Fibroblast of lung (primary cell): ENCODE measurements around the gene TMEM134.

Experiments used
- CTCF ChIP-seq, 2 donors: IDR thresholded peaks in 1 of 2; conservative IDR thresholded peaks in 1 of 2; 1 replicate in 1 of 2; 2 replicates in 1 of 2; pipeline ENCODE4 v1.5.1; 2011 to 2012; ENCODE audit warnings: low read length in 2 of 2, control low read depth in 1 of 2, inconsistent platforms in 1 of 2, low read depth in 1 of 2, mild to moderate bottlenecking in 1 of 2
- EZH2 ChIP-seq: IDR thresholded peaks from 2 replicates; pipeline ENCODE4 v1.5.1; 2012; ENCODE audit warnings: low read length, control low read depth, mild to moderate bottlenecking; ENCODE audit errors: missing control alignments

GRCh38 chr11:67498544-67498972 lies 29.5 kb upstream of the TMEM134 start:
- TF ChIP-seq EZH2 (no peak), CTCF (conservative IDR thresholded peaks at IDR 0.05 in 1 of 2, IDR thresholded peaks at IDR 0.05 in 1 of 2; ENCODE audit: low read depth in 1 of 2, low read length in 2 of 2) (no peak)
